IMR-90 (cell line): ENCODE data around the gene TJAP1. TPM values are rescaled to one million over a fixed set of nuclear protein-coding genes. Genes with fewer than 3 reads are reported as not detected.

Source experiments
- ATAC-seq: fragments of 200-7000 bp; cut with Tn5 transposase; 2 replicates; pipeline ENCODE4 v1.9.1; 2020; ENCODE audit warnings: low read depth, mild to moderate bottlenecking, moderate library complexity
- BruUV-seq: library from RNA; stranded (reverse); fragments of 400-500 nt; replicated peaks from 2 replicates; lab custom pipeline; 2021; lab: Mats Ljungman, UMichigan
- CTCF ChIA-PET: fragments of 300-600 bp; formaldehyde crosslinking; extraction: SDS; loops from one replicate; lab custom pipeline; 2021; ENCODE audit warnings: antibody characterized with exemption; lab: Yijun Ruan, JAX
- POLR2A ChIA-PET: fragments of 300-600 bp; sonication (Branson Sonifier 250); formaldehyde crosslinking; loops from one replicate; lab custom pipeline; 2022; ENCODE audit warnings: antibody characterized with exemption; ENCODE audit not compliant: unreplicated experiment; lab: Charles Lee
- DNase-seq: peaks from one replicate; pipeline ENCODE4 v3.0.0; 2013
- H2AFZ ChIP-seq: replicated peaks from 2 replicates; pipeline ENCODE3; 2013; ENCODE audit warnings: low read length, mild to moderate bottlenecking; ENCODE audit not compliant: poor library complexity
- H2AK5ac ChIP-seq: 2 replicates; pipeline ENCODE4 v1.6.1; 2013; ENCODE audit warnings: low read depth, low read length, inconsistent platforms
- H2AK9ac ChIP-seq: replicated peaks from 2 replicates; pipeline ENCODE3; 2013; ENCODE audit warnings: mild to moderate bottlenecking, low read depth, low read length, moderate library complexity; ENCODE audit not compliant: poor library complexity
- H2BK120ac ChIP-seq: 2 replicates; pipeline ENCODE4 v1.6.1; 2013; ENCODE audit warnings: low read depth, low read length, inconsistent platforms
- H2BK15ac ChIP-seq: 3 replicates; pipeline ENCODE4 v1.6.1; 2013; ENCODE audit warnings: low read depth, low read length, inconsistent platforms
- H2BK20ac ChIP-seq: 2 replicates; pipeline ENCODE4 v1.6.1; 2013; ENCODE audit warnings: low read depth, mild to moderate bottlenecking, inconsistent platforms, low read length, moderate library complexity
- H2BK5ac ChIP-seq: 2 replicates; pipeline ENCODE4 v1.6.1; 2013; ENCODE audit warnings: mild to moderate bottlenecking, low read depth, low read length, inconsistent platforms; ENCODE audit not compliant: poor library complexity, severe bottlenecking
- H3K14ac ChIP-seq: replicated peaks from 2 replicates; pipeline ENCODE4 v1.6.1; 2013; ENCODE audit warnings: low read depth, low read length, inconsistent platforms
- H3K18ac ChIP-seq: 2 replicates; pipeline ENCODE4 v1.6.1; 2013; ENCODE audit warnings: low read depth, low read length, control low read depth
- H3K23ac ChIP-seq: 2 replicates; pipeline ENCODE4 v1.6.1; 2013; ENCODE audit warnings: low read depth, low read length, inconsistent platforms
- H3K27ac ChIP-seq: 2 replicates; pipeline ENCODE4 v1.5.1; 2013; ENCODE audit warnings: mild to moderate bottlenecking, control low read depth, low read length; ENCODE audit not compliant: insufficient read depth
- H3K27me3 ChIP-seq: 2 replicates; pipeline ENCODE4 v1.6.1; 2013; ENCODE audit warnings: low read length; ENCODE audit not compliant: control insufficient read depth, insufficient read depth
- H3K36me3 ChIP-seq: 2 replicates; pipeline ENCODE4 v1.6.1; 2013; ENCODE audit warnings: low read length, mixed read lengths; ENCODE audit not compliant: control insufficient read depth, insufficient read depth
- H3K4ac ChIP-seq: 2 replicates; pipeline ENCODE4 v1.6.1; 2013; ENCODE audit warnings: low read depth, low read length, inconsistent platforms
- H3K4me1 ChIP-seq: 2 replicates; pipeline ENCODE4 v1.6.1; 2013; ENCODE audit warnings: low read length, mixed read lengths; ENCODE audit not compliant: control insufficient read depth, insufficient read depth
- H3K4me2 ChIP-seq: 2 replicates; pipeline ENCODE4 v1.6.1; 2013; ENCODE audit warnings: low read depth, mild to moderate bottlenecking, control low read depth, low read length, moderate library complexity
- H3K4me3 ChIP-seq: 2 replicates; pipeline ENCODE4 v1.5.1; 2013; ENCODE audit warnings: low read depth, mild to moderate bottlenecking, control low read depth, low read length, moderate library complexity; ENCODE audit not compliant: insufficient read depth
- H3K56ac ChIP-seq: 2 replicates; pipeline ENCODE4 v1.6.1; 2013; ENCODE audit warnings: low read length, inconsistent platforms; ENCODE audit not compliant: insufficient read depth; ENCODE audit errors: extremely low read depth
- H3K79me1 ChIP-seq, 2 experiments: 2 replicates each; pipeline ENCODE4 v1.6.1; 2013; ENCODE audit warnings: low read length in 2 of 2, inconsistent platforms in 1 of 2, low read depth in 1 of 2
- H3K9ac ChIP-seq: 2 replicates; pipeline ENCODE4 v1.6.1; 2013; ENCODE audit warnings: low read depth, low read length, control low read depth
- H3K9me1 ChIP-seq: 2 replicates; pipeline ENCODE4 v1.6.1; 2013; ENCODE audit warnings: low read length, inconsistent platforms; ENCODE audit not compliant: insufficient read depth
- H3K9me3 ChIP-seq: 2 replicates; pipeline ENCODE4 v1.6.1; 2013; ENCODE audit warnings: low read length; ENCODE audit not compliant: control insufficient read depth, insufficient read depth
- H4K20me1 ChIP-seq: 2 replicates; pipeline ENCODE4 v1.6.1; 2013; ENCODE audit warnings: low read length, inconsistent platforms; ENCODE audit not compliant: insufficient read depth
- H4K5ac ChIP-seq: 2 replicates; pipeline ENCODE4 v1.6.1; 2013; ENCODE audit warnings: mild to moderate bottlenecking, low read depth, low read length, control low read depth
- H4K8ac ChIP-seq, 2 experiments: 2 replicates each; pipeline ENCODE4 v1.6.1; 2013; ENCODE audit warnings: low read depth in 2 of 2, low read length in 2 of 2, control low read depth in 1 of 2, inconsistent platforms in 1 of 2
- H4K91ac ChIP-seq: 2 replicates; pipeline ENCODE4 v1.6.1; 2013; ENCODE audit warnings: low read depth, low read length, inconsistent platforms; ENCODE audit not compliant: insufficient read depth
- MAZ ChIP-seq: IDR thresholded peaks from 2 replicates; pipeline ENCODE4 v1.6.1; 2012; ENCODE audit warnings: low read depth, mild to moderate bottlenecking, low read length, improper control_type of control experiment, moderate library complexity, borderline replicate concordance
- MXI1 ChIP-seq: IDR thresholded peaks from 2 replicates; pipeline ENCODE4 v1.6.1; 2012; ENCODE audit warnings: low read depth, mild to moderate bottlenecking, low read length, moderate library complexity, borderline replicate concordance
- WGBS, 2 experiments: methylation state at CpG; one replicate each; pipeline versions ENCODE4 v1.1.5 to v1.1.7; 2013; ENCODE audit warnings: missing lambda C conversion rate in 2 of 2; ENCODE audit not compliant: insufficient read length in 1 of 2; ENCODE audit errors: extremely low coverage in 2 of 2; 5-methylcytosine and 5-hydroxymethylcytosine counted together
- dilution Hi-C: fragments of 300-500 bp; cut with HindIII; formaldehyde crosslinking; loops from one replicate; pipeline ENCODE4 v1.14.3; 2018; ENCODE audit warnings: low sequenced_read_pairs; ENCODE audit not compliant: unreplicated experiment
- in situ Hi-C: fragments of 300-500 bp; cut with MboI; formaldehyde crosslinking; loops from 3 replicates; pipeline ENCODE4 v1.14.3; 2019; ENCODE audit warnings: low sequenced_read_pairs, inconsistent platforms, mixed read lengths
- intact Hi-C: fragments of 100-400 bp; cut with micrococcal nuclease; formaldehyde crosslinking; loops from 2 replicates; pipeline ENCODE4 v1.10.0; 2022
- polyA plus RNA-seq, 3 experiments: library from polyadenylated mRNA; depleted of rRNA; stranded (reverse); fragments of >200 nt; gene quantifications; 2 replicates each; pipeline ENCODE4 v1.2.3, GENCODE V29; 2012; ENCODE audit warnings: low replicate concordance in 1 of 3
- total RNA-seq: library from RNA; depleted of rRNA; stranded (reverse); fragments of >200 nt; gene quantifications from 2 replicates; pipeline ENCODE4 v1.2.3, GENCODE V29; 2012

The TJAP1 gene
- total and polyA plus RNA-seq, 2 of the 4 experiments (the other 2 are of a cell fraction), result 12.2 to 34.2 TPM

DNA sequence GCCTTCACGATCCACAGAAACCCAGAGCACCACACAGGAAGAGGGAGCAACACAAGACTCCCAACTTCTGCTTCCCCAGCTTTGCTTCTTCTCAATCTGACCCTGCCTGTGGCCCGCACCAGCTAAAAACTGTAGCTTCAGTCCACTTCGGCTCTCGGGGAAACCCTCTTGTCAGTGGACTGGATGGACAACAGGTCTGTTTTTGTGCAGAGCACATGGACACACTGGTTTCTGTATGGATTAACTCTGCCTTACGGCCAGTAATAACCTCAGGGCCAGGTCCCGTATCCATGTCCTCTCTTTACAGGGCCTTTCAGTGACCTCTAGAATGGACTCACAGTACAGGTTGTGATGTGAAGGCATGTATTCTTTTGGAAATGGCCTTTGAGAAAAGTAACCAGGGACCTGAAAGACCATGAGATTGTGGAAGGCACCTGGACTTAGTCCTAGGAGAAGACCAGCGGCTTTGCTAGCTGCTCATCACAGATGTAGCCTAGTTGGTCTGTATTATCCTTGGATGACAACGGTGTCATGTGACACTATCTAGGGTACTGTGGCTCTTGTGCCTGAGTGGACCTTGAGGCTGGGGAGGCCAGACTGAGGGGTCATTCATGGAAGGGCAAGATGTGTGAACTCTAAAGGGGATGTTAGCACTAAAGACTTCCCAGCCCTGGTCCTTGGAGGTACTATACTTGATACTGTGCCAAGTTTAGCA is 45.3 kb downstream of the TJAP1 start:
- WGBS, 2 experiments, result 90% methylated on average over 3 of the region's 8 CpGs; no CpG with 5 or more reads in 1 of the 2 experiments
- H2AK9ac ChIP-seq, result no peak overlapping the region
- peaks cover 5% of the 10 kb centered on the region; the same call in 1 of the 2 replicates for H3K9me1 ChIP-seq
- in situ Hi-C loops, result no loop called here
- no peak overlapping the region for H3K56ac ChIP-seq
- no peaks in the 10 kb centered on the region for H3K9me3 ChIP-seq
- H3K27ac ChIP-seq, result no peak overlapping the region
- ChIA-PET POLR2A (no interaction called here), CTCF (no interaction called here)
- no peak overlapping the region for H3K4me2 ChIP-seq
- H4K20me1 ChIP-seq, result no peaks in the 10 kb centered on the region; the same call in 1 of the 2 replicates
- no peak overlapping the region for H2AFZ ChIP-seq
- H3K79me1 ChIP-seq, result peaks cover 10 to 36% of the 10 kb centered on the region in 2 experiments
- H3K4me1 ChIP-seq, result peaks cover 6% of the 10 kb centered on the region
- H2BK5ac ChIP-seq, result no peak overlapping the region
- peaks cover 68% of the 10 kb centered on the region for H3K36me3 ChIP-seq
- H2BK15ac ChIP-seq, result no peak overlapping the region
- intact Hi-C loops, result loop anchor here (5.0 kb wide), 1 partner anchor 40 kb away; no protein-coding TSS in a partner anchor
- TF ChIP-seq MAZ (no peak), MXI1 (no peak)
- DNase-seq, result no peak
- H2BK120ac ChIP-seq, result no peak overlapping the region
- no peak for ATAC-seq
- no peak overlapping the region for H3K23ac ChIP-seq
- no peak overlapping the region for H4K91ac ChIP-seq
- H2BK20ac ChIP-seq, result no peak overlapping the region
- H3K4ac ChIP-seq, result no peak overlapping the region
- no peak overlapping the region for H3K4me3 ChIP-seq
- TSS peak; percentile 74 for BruUV-seq
- no peak overlapping the region for H3K9ac ChIP-seq
- no peak overlapping the region for H2AK5ac ChIP-seq
- dilution Hi-C loops, result no loop called here
- H3K14ac ChIP-seq, result no peak overlapping the region
- no peak overlapping the region for H4K8ac ChIP-seq
- H3K27me3 ChIP-seq, result no peaks in the 10 kb centered on the region
- no peak overlapping the region for H3K18ac ChIP-seq
- no peak overlapping the region for H4K5ac ChIP-seq
